ENCODE data around the gene XG.
"Not testable (repeated sequence)": the region's sequence is repeated elsewhere in the genome, so short reads cannot be mapped to it uniquely, and the experiment has no call there.

- not testable (repeated sequence) for TF ChIP-seq CTCF (IDR thresholded peaks at IDR 0.05; ENCODE audit: low read depth, low read length); MYC (IDR thresholded peaks at IDR 0.05; ENCODE audit: low read depth, low read length); MAX (IDR thresholded peaks at IDR 0.05; ENCODE audit: low read depth, low read length); POLR2A (IDR thresholded peaks at IDR 0.05; ENCODE audit: extremely low read depth, insufficient read length)
Observed at GRCh38 chrX:2762671-2763070, 10.8 kb downstream of the XG start.
